Right forelimb (tissue), 1 donor: ENCODE results near the gene MFAP3.
A peak's percentile ranks its signal among the peaks of the same experiment; 100 is the strongest.
"Not testable (repeated sequence)": the region's sequence is repeated elsewhere in the genome, so short reads cannot be mapped to it uniquely, and the experiment has no call there.

Experiments used
- DNase-seq: peaks from one replicate; pipeline ENCODE4 v3.0.0-alpha.2; 2018

MFAP3 gene

GRCh38 chr5:154055201-154055600, 16.4 kb downstream of the MFAP3 start:
- DNase-seq = no peak

DNA sequence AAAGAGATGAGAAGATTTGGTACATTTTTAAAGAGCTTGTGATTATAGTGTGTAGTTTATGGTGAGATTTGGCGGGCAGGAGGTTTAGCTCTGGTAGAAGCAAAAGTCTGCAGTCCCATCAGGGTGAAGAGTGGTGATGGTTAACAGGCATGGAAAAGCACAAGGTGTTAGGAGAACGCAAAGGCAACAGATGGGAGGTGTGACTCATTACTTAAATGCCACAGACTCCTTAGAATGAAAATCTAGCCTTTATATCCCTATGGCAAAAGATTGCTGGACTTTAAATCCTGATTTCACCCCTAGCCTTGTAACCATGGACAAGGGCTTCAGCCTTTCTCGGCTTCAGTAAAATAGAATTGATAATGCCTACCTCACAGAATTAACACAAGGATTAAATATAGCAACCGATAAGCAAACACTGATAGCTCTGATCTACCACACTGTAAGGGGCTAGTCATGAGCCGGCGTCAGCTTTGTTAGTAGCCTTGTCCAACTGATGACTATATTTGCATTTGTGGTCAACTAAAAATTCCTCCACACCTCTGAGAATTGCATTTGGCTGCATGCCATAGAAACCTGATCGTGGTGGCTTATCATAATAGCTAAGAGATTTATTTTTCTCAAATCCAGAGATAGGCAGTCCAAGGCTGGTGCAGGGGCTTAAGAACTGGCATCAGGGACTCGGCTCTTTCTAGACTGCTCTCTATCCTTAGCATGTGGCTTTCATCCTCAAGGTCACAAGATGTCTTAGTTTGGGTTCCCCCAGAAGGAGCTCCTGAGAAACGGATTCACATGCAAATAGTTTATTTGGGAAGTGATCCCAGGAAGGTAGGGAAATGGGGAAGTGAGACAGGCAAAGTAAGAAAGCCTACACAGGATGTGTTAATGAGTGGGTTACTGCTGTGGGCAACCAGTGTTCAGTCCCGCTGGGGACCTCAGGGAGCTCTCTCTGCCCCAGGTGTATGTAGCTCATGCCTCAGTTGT, 19.6 kb downstream of the MFAP3 start:
- no peak for DNase-seq

DNA sequence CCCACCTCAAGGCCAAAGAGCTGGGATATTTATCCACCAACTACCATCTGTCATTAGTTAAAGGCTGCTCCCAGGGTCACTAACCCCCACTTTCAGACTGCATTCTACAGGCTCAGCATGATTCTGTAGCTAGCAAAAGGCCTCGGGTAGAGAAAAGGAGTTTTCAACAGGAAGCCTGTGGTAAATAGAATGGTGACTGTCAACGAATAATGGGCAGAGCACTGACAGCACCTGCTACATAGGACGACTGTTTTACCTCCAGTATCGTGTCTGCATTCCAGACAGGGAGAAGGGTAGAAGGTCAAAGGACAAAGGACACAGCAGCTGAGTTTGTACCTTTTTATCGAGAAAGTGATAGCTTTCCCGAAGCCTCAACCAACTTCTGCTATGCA, 20.3 kb downstream of the MFAP3 start:
- DNase-seq = no peak

- DNase-seq = no peak
Observed at GRCh38 chr5:154059583-154059982, 20.8 kb downstream of the MFAP3 start.

- no peak for DNase-seq
Observed at GRCh38 chr5:154060606-154061005, 21.8 kb downstream of the MFAP3 start.

- DNase-seq = no peak
Observed at GRCh38 chr5:154063372-154063771, 24.6 kb downstream of the MFAP3 start.

DNA sequence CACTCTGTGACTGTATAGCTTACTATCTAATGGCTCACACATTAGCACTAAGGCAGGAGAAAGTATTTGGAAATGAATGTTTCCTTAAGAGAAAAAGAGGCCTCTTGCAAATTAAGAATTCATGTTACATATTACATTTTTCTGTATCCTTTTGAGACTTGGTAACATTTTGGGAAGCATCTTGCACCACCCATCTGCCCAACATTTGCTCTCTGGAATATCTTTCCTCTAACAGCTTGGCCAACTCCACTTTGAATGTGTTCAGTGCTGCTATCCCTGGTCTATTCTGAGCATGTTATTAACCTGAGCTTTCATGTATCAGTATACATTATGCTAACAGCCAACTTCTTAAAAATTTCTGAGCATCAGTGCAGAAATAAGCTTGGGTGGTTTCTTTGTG, 27.2 kb downstream of the MFAP3 start:
- DNase-seq = no peak

GRCh38 chr5:154069854-154070253, 31.1 kb downstream of the MFAP3 start:
- not testable (repeated sequence) for DNase-seq

DNA sequence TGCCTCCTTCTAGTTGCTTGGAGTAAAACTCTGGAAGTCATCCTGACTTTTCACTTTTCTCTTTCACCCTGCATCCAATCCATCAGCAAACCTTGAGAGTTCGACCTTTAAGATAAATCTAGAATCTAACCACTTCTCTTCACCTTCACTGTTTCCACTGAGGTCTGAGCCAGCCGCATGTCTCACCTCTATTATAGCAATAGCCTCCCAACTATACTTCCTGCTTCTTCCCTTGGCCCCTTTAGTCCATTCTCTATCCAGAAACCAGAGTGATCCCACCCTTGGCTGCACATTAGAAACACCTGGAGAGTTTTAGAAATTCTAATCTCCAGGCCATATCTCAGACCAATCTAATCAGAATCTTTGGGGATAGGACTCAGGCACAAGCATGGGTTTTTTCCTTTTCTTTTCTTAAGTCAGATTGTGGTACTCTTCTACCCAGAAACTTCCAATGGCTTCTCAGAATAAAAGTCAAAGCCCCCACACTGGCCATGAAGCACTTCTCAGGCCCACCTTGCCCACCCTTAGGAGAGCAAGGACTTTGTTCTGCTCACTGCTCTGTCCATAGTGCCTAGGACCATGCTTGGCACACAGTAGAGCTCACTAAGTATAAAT, 33.1 kb downstream of the MFAP3 start:
- no peak for DNase-seq

GRCh38 chr5:154072414-154073171, 33.8 kb downstream of the MFAP3 start:
- DNase-seq = peak; percentile 91

- no peak for DNase-seq
Observed at GRCh38 chr5:154076240-154076922, 37.6 kb downstream of the MFAP3 start.

GRCh38 chr5:154077696-154078095, 38.9 kb downstream of the MFAP3 start:
- no peak for DNase-seq

GRCh38 chr5:154078272-154078671, 39.5 kb downstream of the MFAP3 start:
- DNase-seq = no peak

DNA sequence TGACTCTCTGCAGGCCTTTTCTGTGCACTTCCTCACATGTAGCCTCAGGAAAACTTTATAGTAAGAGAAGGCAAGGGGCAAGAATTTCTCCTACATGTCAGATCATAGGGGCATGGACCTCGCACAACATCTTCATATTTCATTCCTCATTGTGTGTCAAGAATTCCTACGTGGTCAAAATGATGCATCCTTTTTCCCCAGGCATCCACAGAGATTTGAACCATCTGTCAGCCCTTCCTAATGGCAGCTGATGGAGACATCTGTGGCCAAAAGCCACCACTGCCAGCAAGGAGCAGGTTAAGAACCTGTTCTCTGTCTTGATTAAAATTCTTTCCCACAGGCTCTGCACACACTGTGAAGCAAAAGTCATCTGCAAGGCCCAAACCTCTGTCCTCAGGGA, 42.5 kb downstream of the MFAP3 start:
- DNase-seq = no peak

- no peak for DNase-seq
Observed at GRCh38 chr5:154084062-154084639, 45.4 kb downstream of the MFAP3 start.

- no peak for DNase-seq
Observed at GRCh38 chr5:154086146-154086545, 47.4 kb downstream of the MFAP3 start.

- peak; percentile 65 for DNase-seq
Observed at GRCh38 chr5:154086641-154087040, 47.9 kb downstream of the MFAP3 start.

GRCh38 chr5:154087260-154087659, 48.5 kb downstream of the MFAP3 start:
- no peak for DNase-seq

GRCh38 chr5:154088801-154089200, 50.0 kb downstream of the MFAP3 start:
- DNase-seq = no peak

- DNase-seq = no peak
Observed at GRCh38 chr5:154090656-154091055, 51.9 kb downstream of the MFAP3 start.

DNA sequence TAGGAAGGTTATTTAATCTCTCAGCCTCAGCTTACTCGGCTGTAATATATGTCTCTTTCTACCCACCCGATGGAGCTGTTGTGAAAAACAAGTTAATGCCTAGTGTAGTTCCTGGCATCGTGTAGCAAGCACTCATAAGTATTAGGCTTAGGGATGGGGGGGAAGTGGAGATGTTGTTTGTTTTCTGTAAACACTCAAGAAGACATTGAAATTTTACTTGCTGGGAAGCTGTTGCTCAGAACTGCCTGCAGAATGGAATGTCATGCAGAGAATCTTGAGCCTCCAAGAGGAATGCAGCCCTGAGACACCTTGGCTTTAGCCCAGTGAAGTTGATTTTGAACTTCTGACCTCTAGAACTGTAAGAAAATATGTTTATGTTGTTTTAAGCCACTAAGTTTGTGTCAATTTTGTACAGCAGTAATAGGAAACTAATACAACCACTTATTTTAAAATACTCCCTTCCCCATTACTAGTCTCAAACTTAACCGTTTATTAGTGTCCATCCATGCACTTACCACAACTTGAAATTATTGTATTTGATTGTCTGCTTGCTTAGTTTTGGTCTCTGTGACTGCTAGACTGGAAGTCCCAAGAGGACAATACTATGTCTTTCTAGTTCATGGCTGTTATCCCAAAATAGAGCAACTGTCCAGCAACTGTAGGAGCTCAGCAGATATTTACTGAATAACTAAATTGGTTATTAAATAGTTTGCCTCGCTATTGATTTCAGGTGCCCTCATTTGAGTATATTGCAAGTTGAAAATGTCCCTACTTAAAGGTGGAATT, 53.8 kb downstream of the MFAP3 start:
- no peak for DNase-seq

DNA sequence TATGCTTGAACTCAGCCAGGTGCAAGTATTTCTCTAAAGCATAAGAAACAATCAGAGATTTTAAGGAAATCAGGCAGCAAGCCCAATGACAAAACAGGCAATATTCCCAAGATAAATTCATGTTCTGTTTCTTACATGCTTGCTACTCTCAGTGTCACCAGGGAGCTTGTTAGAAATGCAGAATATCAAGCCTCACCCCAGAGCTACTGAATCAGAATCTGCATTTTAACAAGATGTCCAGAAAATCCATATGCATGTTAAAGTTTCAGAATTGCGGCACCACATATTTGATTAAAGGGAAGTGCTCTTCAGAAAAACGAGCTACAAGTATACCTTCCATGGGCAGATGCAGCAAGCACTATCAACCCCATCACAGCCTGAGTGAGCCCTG, 54.4 kb downstream of the MFAP3 start:
- no peak for DNase-seq
